Left lung (tissue), 10 donors: ENCODE measurements around the gene CCR9. TPM values are rescaled to one million over a fixed set of nuclear protein-coding genes. Genes with fewer than 3 reads are reported as not detected.
A peak's percentile ranks its signal among the peaks of the same experiment; 100 is the strongest.

Experiments
- ATAC-seq: fragments of 200-7000 bp; cut with Tn5 transposase; one replicate; pipeline ENCODE4 v1.9.1; 2020; ENCODE audit warnings: moderate library complexity
- DNase-seq, 4 donors: peaks; one replicate each; pipeline ENCODE4 v3.0.0-alpha.2; 2013 to 2020
- H3K27ac ChIP-seq, 2 donors: fragments of 200-600 bp; sonication (generic) in 1 of 2; one replicate each; pipeline versions ENCODE4 v1.5.0 to v1.8.0; 2020 to 2021
- H3K27me3 ChIP-seq, 2 donors: fragments of 200-600 bp; sonication (generic) in 1 of 2; one replicate each; pipeline versions ENCODE4 v1.5.0 to v1.8.0; 2020 to 2021
- H3K36me3 ChIP-seq, 2 donors: fragments of 200-600 bp; sonication (generic) in 1 of 2; one replicate each; pipeline versions ENCODE4 v1.5.0 to v1.8.0; 2020 to 2021
- H3K4me1 ChIP-seq, 2 donors: fragments of 200-600 bp; one replicate each; pipeline ENCODE4 v1.8.0; 2021
- H3K4me3 ChIP-seq, 2 donors: fragments of 200-600 bp; sonication (generic) in 1 of 2; one replicate each; pipeline versions ENCODE4 v1.5.0 to v1.8.0; 2020 to 2021; ENCODE audit warnings: mild to moderate bottlenecking in 1 of 2
- H3K9me3 ChIP-seq, 2 donors: fragments of 200-600 bp; sonication (generic) in 1 of 2; one replicate each; pipeline versions ENCODE4 v1.5.0 to v1.8.0; 2020 to 2021
- intact Hi-C, 2 donors: fragments of 100-400 bp; cut with DNase I; formaldehyde crosslinking; loops; one replicate each; pipeline versions ENCODE4 v1.11.2 to v1.14.2; 2022
- polyA plus RNA-seq, 6 donors: library from polyadenylated mRNA; unstranded; fragments of 120-200 nt; gene quantifications; one replicate each; pipeline ENCODE4 v1.2.1, GENCODE V29; 2013; ENCODE audit not compliant: insufficient read length in 6 of 6
- total RNA-seq, 2 donors: library from RNA; stranded (reverse); fragmentation: NEBNext Ultra II Directional; extraction: Animal tissue kit (Norgen Biotek cat#: 25700); gene quantifications; one replicate each; pipeline ENCODE4 v1.2.1, GENCODE V29; 2021
- TF ChIP-seq, protein P1 (sequence below), 2 donors: fragments of 200-600 bp; sonication (generic) in 1 of 2; IDR thresholded peaks; one replicate each; pipeline versions ENCODE4 v1.5.0 to v1.8.0; 2021; ENCODE audit warnings: antibody characterized with exemption in 2 of 2
- donor health status: DM: no; HTN: yes; CAD: no.
- donor health status: DM: no; HTN: no; CAD: no.

CCR9 gene
- total and polyA plus RNA-seq, 8 donors, result 0.11 to 0.32 (median 0.20) TPM; not detected in 4

DNA sequence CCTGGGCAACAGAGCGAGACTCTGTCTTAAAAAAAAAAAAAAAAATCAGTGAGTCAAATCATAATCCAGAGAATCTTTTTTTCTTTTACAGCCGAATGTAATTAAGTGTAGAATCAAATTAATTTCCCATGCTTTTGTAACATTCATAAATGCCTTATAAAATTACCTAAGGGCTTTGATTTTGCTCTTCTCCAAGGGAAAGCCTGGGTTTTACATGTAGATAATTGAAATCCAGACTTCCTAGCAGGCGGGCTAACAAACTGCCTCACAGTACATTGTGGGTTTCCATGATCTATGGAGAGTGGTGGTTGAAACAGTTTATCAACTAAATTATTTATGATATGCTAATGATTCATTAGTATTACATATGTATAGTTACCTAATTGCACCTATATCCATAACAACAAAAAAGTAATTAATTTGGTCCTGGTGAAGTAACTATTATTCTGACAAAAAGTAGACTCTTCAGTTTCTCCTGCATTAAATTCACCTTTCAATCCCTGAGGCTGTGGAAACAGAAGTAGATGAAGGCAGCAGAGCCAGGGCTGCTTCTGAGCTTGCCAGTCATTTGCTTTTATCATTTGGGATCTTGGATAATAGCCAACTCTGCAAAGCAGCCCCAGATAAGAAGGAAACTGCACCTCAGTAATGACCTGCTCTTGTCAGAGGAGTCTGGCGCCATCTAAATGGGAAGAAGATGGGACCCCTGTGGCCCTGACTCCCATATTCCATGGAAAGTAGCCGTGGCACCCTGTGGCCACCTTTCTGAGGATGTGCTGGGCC is 9.5 kb downstream of the CCR9 start:
- Histone ChIP-seq H3K27me3 (no peaks in the 10 kb centered on the region), H3K9me3 (no peaks in the 10 kb centered on the region), H3K4me3 (no peak overlapping the region), H3K27ac (no peak overlapping the region), H3K4me1 (no peaks in the 10 kb centered on the region), H3K36me3 (no peaks in the 10 kb centered on the region)
- intact Hi-C loops, result no loop called here
- no peak for ATAC-seq
- TF ChIP-seq, protein P1, sequence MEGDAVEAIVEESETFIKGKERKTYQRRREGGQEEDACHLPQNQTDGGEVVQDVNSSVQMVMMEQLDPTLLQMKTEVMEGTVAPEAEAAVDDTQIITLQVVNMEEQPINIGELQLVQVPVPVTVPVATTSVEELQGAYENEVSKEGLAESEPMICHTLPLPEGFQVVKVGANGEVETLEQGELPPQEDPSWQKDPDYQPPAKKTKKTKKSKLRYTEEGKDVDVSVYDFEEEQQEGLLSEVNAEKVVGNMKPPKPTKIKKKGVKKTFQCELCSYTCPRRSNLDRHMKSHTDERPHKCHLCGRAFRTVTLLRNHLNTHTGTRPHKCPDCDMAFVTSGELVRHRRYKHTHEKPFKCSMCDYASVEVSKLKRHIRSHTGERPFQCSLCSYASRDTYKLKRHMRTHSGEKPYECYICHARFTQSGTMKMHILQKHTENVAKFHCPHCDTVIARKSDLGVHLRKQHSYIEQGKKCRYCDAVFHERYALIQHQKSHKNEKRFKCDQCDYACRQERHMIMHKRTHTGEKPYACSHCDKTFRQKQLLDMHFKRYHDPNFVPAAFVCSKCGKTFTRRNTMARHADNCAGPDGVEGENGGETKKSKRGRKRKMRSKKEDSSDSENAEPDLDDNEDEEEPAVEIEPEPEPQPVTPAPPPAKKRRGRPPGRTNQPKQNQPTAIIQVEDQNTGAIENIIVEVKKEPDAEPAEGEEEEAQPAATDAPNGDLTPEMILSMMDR (IDR thresholded peaks at IDR 0.05), result no peak
- no peak for DNase-seq

GRCh38 chr3:45896956-45897355 is 10.6 kb downstream of the CCR9 start:
- Histone ChIP-seq H3K27ac (no peak overlapping the region), H3K9me3 (no peaks in the 10 kb centered on the region), H3K4me3 (no peak overlapping the region), H3K36me3 (no peaks in the 10 kb centered on the region), H3K4me1 (no peaks in the 10 kb centered on the region), H3K27me3 (no peaks in the 10 kb centered on the region)
- TF ChIP-seq, protein P1 (IDR thresholded peaks at IDR 0.05), result no peak
- ATAC-seq (peak; percentile 29), DNase-seq (no peak)
- intact Hi-C loops, result no loop called here

DNA sequence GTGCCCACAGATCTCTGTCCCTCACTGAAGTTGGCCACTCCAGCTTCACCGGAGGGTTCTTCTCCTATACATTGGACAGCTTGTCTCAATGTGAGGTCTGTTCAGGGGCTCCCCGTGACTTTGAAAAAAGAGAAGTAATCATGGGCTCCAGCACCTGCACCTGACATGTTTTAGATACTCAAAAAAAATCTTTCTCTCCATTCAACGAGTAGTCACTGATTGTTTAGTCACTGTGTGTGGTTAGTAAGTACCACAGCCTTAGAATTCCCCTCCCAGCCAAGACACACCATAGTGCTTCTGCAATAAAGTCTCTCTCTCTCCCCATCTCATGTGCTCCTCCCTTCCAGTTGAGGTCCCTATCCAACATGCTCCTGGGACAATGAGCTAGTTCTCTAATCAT is 18.6 kb downstream of the CCR9 start:
- intact Hi-C loops, result no loop called here
- no peak overlapping the region for H3K4me3 ChIP-seq
- H3K4me1 ChIP-seq, result no peaks in the 10 kb centered on the region
- no peaks in the 10 kb centered on the region for H3K9me3 ChIP-seq
- ATAC-seq (no peak), DNase-seq (no peak)
- H3K36me3 ChIP-seq, result no peaks in the 10 kb centered on the region
- no peak overlapping the region for H3K27ac ChIP-seq
- H3K27me3 ChIP-seq, result no peaks in the 10 kb centered on the region
- TF ChIP-seq, protein P1 (IDR thresholded peaks at IDR 0.05), result no peak

DNA sequence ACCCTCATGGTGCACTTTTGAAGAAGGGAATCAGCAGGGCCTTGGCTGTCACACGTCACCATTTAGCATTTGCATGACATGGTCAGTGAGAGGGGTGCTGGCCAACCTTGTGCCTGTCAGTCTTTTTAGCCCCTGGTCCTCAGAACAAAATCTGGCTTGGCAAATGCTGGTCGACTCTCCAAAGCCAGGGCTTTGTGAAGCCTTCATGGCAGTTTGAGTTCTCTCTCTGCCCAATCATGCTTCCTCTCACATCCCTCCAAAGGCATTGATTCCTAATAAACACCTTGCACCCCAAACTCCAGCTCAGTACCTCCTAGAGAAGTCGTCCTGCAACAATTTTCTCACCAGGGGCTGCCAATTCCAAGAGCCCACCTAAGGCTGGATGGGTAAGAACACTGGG is 19.4 kb downstream of the CCR9 start:
- TF ChIP-seq, protein P1 (IDR thresholded peaks at IDR 0.05), result no peak
- Histone ChIP-seq H3K27me3 (no peaks in the 10 kb centered on the region), H3K9me3 (no peaks in the 10 kb centered on the region), H3K4me3 (no peak overlapping the region), H3K4me1 (no peaks in the 10 kb centered on the region), H3K36me3 (no peaks in the 10 kb centered on the region), H3K27ac (no peak overlapping the region)
- DNase-seq (no peak), ATAC-seq (no peak)
- intact Hi-C loops, result no loop called here

- DNase-seq (peak in 1 of 4 donors; percentile 26), ATAC-seq (peak; percentile 74)
- TF ChIP-seq, protein P1 (IDR thresholded peaks at IDR 0.05), result no peak
- no peak overlapping the region for H3K4me3 ChIP-seq
- no peaks in the 10 kb centered on the region for H3K36me3 ChIP-seq
- no peaks in the 10 kb centered on the region for H3K9me3 ChIP-seq
- H3K27me3 ChIP-seq, result no peaks in the 10 kb centered on the region
- no peak overlapping the region for H3K27ac ChIP-seq
- intact Hi-C loops, result no loop called here
- no peaks in the 10 kb centered on the region for H3K4me1 ChIP-seq
Measured at GRCh38 chr3:45906681-45907407, 20.5 kb downstream of the CCR9 start.
